Testis (tissue), 3 donors: ENCODE measurements around the gene BAIAP2. TPM values are rescaled to one million over a fixed set of nuclear protein-coding genes. Genes with fewer than 3 reads are reported as not detected.

ENCODE experiments used
- DNase-seq: peaks from one replicate; pipeline ENCODE4 v3.0.0-alpha.2; 2019
- H3K27ac ChIP-seq, 2 donors: fragments of 200-600 bp; sonication (generic); one replicate each; pipeline ENCODE4 v1.5.1; 2019
- H3K27me3 ChIP-seq: fragments of 200-600 bp; sonication (generic); one replicate; pipeline ENCODE4 v1.5.1; 2019
- H3K36me3 ChIP-seq: fragments of 200-600 bp; sonication (generic); one replicate; pipeline ENCODE4 v1.5.1; 2017; ENCODE audit warnings: low read depth; ENCODE audit errors: missing control alignments
- H3K4me1 ChIP-seq: fragments of 200-600 bp; sonication (generic); one replicate; pipeline ENCODE4 v1.5.1; 2019
- H3K4me3 ChIP-seq, 2 donors: fragments of 200-600 bp; sonication (generic); one replicate each; pipeline ENCODE4 v1.5.1; 2017 to 2019
- H3K9me3 ChIP-seq: fragments of 200-600 bp; sonication (generic); one replicate; pipeline ENCODE4 v1.5.1; 2017
- POLR2A ChIP-seq: fragments of 450-650 bp; IDR thresholded peaks from one replicate; pipeline ENCODE4 v1.6.1; 2017; ENCODE audit warnings: antibody characterized with exemption, mild to moderate bottlenecking, moderate library complexity
- WGBS, 2 donors: methylation state at CpG; one replicate each; pipeline ENCODE4 v1.1.5; 2018; 5-methylcytosine and 5-hydroxymethylcytosine counted together
- intact Hi-C: fragments of 100-400 bp; cut with DNase I; formaldehyde crosslinking; loops from one replicate; pipeline ENCODE4 v1.15.1; 2023; ENCODE audit warnings: low total_unique reads
- polyA plus RNA-seq: library from polyadenylated mRNA; stranded (reverse); fragments of 350-450 nt; fragmentation: Illumina TruSeq; extraction: RNeasy Lipid Tissue Mini Kit (QIAGEN cat#74804); gene quantifications from one replicate; pipeline ENCODE4 v1.2.3, GENCODE V29; 2014; ENCODE audit warnings: low read depth, low replicate concordance; ENCODE audit not compliant: insufficient read depth
- total RNA-seq, 2 donors: library from RNA; depleted of rRNA; stranded (reverse); fragments of >200 nt; gene quantifications; one replicate each; pipeline ENCODE4 v1.2.3, GENCODE V29; 2016
- TF ChIP-seq, protein P1 (sequence below), 3 experiments: fragments of 450-650 bp in 2 of 3; fragments of 200-600 bp in 1 of 3; sonication (generic) in 1 of 3; IDR thresholded peaks; one replicate each; pipeline ENCODE4 v1.5.1; 2016 to 2019; ENCODE audit warnings: antibody characterized with exemption in 3 of 3, mild to moderate bottlenecking in 2 of 3, moderate library complexity in 1 of 3

Gene BAIAP2
- total and polyA plus RNA-seq, 3 donors from 2014 or later: 36.7 to 67.5 (median 67.3) TPM

GRCh38 chr17:81154961-81155360 is 120.0 kb downstream of the BAIAP2 start:
- WGBS, 2 donors: 93 to 94% methylated on average over 18 of the region's 18 CpGs
- H3K27ac ChIP-seq: no peak overlapping the region
- H3K4me3 ChIP-seq: no peak overlapping the region
- no peaks in the 10 kb centered on the region for H3K9me3 ChIP-seq
- DNase-seq: no peak
- intact Hi-C loops: no loop called here
- H3K27me3 ChIP-seq: no peaks in the 10 kb centered on the region
- no peaks in the 10 kb centered on the region for H3K36me3 ChIP-seq
- TF ChIP-seq POLR2A: no peak
- TF ChIP-seq, protein P1, sequence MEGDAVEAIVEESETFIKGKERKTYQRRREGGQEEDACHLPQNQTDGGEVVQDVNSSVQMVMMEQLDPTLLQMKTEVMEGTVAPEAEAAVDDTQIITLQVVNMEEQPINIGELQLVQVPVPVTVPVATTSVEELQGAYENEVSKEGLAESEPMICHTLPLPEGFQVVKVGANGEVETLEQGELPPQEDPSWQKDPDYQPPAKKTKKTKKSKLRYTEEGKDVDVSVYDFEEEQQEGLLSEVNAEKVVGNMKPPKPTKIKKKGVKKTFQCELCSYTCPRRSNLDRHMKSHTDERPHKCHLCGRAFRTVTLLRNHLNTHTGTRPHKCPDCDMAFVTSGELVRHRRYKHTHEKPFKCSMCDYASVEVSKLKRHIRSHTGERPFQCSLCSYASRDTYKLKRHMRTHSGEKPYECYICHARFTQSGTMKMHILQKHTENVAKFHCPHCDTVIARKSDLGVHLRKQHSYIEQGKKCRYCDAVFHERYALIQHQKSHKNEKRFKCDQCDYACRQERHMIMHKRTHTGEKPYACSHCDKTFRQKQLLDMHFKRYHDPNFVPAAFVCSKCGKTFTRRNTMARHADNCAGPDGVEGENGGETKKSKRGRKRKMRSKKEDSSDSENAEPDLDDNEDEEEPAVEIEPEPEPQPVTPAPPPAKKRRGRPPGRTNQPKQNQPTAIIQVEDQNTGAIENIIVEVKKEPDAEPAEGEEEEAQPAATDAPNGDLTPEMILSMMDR (IDR thresholded peaks at IDR 0.05): no peak
- H3K4me1 ChIP-seq: peaks cover 4% of the 10 kb centered on the region

GRCh38 chr17:81156866-81157805 is 122.2 kb downstream of the BAIAP2 start:
- H3K4me1 ChIP-seq: peaks cover 12% of the 10 kb centered on the region
- WGBS, 2 donors: 89 to 94% methylated on average over 31 to 38 of the region's 38 CpGs
- no peak overlapping the region for H3K27ac ChIP-seq
- no peaks in the 10 kb centered on the region for H3K36me3 ChIP-seq
- no peak overlapping the region for H3K4me3 ChIP-seq
- H3K9me3 ChIP-seq: no peaks in the 10 kb centered on the region
- no peak for DNase-seq
- TF ChIP-seq, protein P1 (IDR thresholded peaks at IDR 0.05): no peak
- no peaks in the 10 kb centered on the region for H3K27me3 ChIP-seq
- intact Hi-C loops: no loop called here

- Histone ChIP-seq H3K4me1 (peaks cover 12% of the 10 kb centered on the region), H3K27ac (no peak overlapping the region), H3K4me3 (no peak overlapping the region), H3K27me3 (no peaks in the 10 kb centered on the region), H3K36me3 (no peaks in the 10 kb centered on the region), H3K9me3 (no peaks in the 10 kb centered on the region)
- TF ChIP-seq, protein P1 (IDR thresholded peaks at IDR 0.05): no peak
- TF ChIP-seq POLR2A: no peak
- 91 to 93% methylated on average over 26 to 38 of the region's 39 CpGs for WGBS, 2 donors
- no peak for DNase-seq
- intact Hi-C loops: no loop called here
These were observed 123.1 kb downstream of the BAIAP2 start for GRCh38 chr17:81157848-81158687.

GRCh38 chr17:81158688-81159590 is 124.0 kb downstream of the BAIAP2 start:
- H3K9me3 ChIP-seq: no peaks in the 10 kb centered on the region
- H3K36me3 ChIP-seq: no peaks in the 10 kb centered on the region
- intact Hi-C loops: no loop called here
- peaks cover 12% of the 10 kb centered on the region for H3K4me1 ChIP-seq
- 91 to 94% methylated on average over 31 to 43 of the region's 43 CpGs for WGBS, 2 donors
- no peak overlapping the region for H3K4me3 ChIP-seq
- H3K27ac ChIP-seq: no peak overlapping the region
- no peaks in the 10 kb centered on the region for H3K27me3 ChIP-seq
- TF ChIP-seq, protein P1 (IDR thresholded peaks at IDR 0.05): no peak
- no peak for TF ChIP-seq POLR2A
- DNase-seq: no peak
